Stimulated activated naive CD4-positive, alpha-beta T cell treated with Interleukin-2 at 50 U/mL for 16 hours (primary cell): ENCODE measurements around the gene NRDC.
"Not testable (repeated sequence)": the region's sequence is repeated elsewhere in the genome, so short reads cannot be mapped to it uniquely, and the experiment has no call there.

ENCODE experiments used
- DNase-seq: peaks from one replicate; lab custom pipeline; 2025; lab: John Stamatoyannopoulos, UW

Gene NRDC

GRCh38 chr1:51877434-51878307 is 856 bp downstream of the NRDC start:
- no peak for DNase-seq

- no peak for DNase-seq
Observed at GRCh38 chr1:51875836-51876235, 2.7 kb downstream of the NRDC start.

- DNase-seq, result no peak
Observed at GRCh38 chr1:51875291-51875772, 3.2 kb downstream of the NRDC start.

GRCh38 chr1:51873270-51873669 is 5.3 kb downstream of the NRDC start:
- not testable (repeated sequence) for DNase-seq

- no peak for DNase-seq
Observed at GRCh38 chr1:51871351-51871975, 7.1 kb downstream of the NRDC start.

GRCh38 chr1:51870603-51871350 is 7.8 kb downstream of the NRDC start:
- no peak for DNase-seq

GRCh38 chr1:51867479-51868232 is 10.9 kb downstream of the NRDC start:
- no peak for DNase-seq

- DNase-seq, result no peak
Observed at GRCh38 chr1:51863384-51863783, 15.1 kb downstream of the NRDC start.

- no peak for DNase-seq
Observed at GRCh38 chr1:51861669-51862068, 16.9 kb downstream of the NRDC start.

- no peak for DNase-seq
Observed at GRCh38 chr1:51859735-51860134, 18.8 kb downstream of the NRDC start.

GRCh38 chr1:51859333-51859732 is 19.2 kb downstream of the NRDC start:
- no peak for DNase-seq

GRCh38 chr1:51858892-51859291 is 19.6 kb downstream of the NRDC start:
- no peak for DNase-seq

- DNase-seq, result no peak
Observed at GRCh38 chr1:51856745-51857144, 21.8 kb downstream of the NRDC start.

- DNase-seq, result no peak
Observed at GRCh38 chr1:51855624-51856023, 22.9 kb downstream of the NRDC start.

- no peak for DNase-seq
Observed at GRCh38 chr1:51853360-51853759, 25.2 kb downstream of the NRDC start.

GRCh38 chr1:51851882-51852396 is 26.6 kb downstream of the NRDC start:
- DNase-seq, result no peak

GRCh38 chr1:51850420-51851223 is 27.9 kb downstream of the NRDC start:
- no peak for DNase-seq

GRCh38 chr1:51847294-51847920 is 31.1 kb downstream of the NRDC start:
- DNase-seq, result no peak

GRCh38 chr1:51843948-51844347 is 34.6 kb downstream of the NRDC start:
- no peak for DNase-seq

- no peak for DNase-seq
Observed at GRCh38 chr1:51842261-51842660, 36.3 kb downstream of the NRDC start.
